ENCODE measurements around the gene FRMD4A. TPM values are rescaled to one million over a fixed set of nuclear protein-coding genes. Genes with fewer than 3 reads are reported as not detected.
A peak's percentile ranks its signal among the peaks of the same experiment; 100 is the strongest.

Gene FRMD4A
- total RNA-seq, 2 donors from 2014 or later: 55.9 to 81.0 TPM

- H3K27ac ChIP-seq: no peak overlapping the region
- H3K27me3 ChIP-seq (replicated peaks; ENCODE audit: insufficient read depth): no peaks in the 10 kb centered on the region
- no peaks in the 10 kb centered on the region for H3K9me3 ChIP-seq
- H3K36me3 ChIP-seq: peaks cover 23% of the 10 kb centered on the region
- peaks cover 0 to 5% of the 10 kb centered on the region in 2 donors for H3K4me1 ChIP-seq (ENCODE audit: control insufficient read depth in 1 of 2, low read depth in 2 of 2)
- TF ChIP-seq, protein P1, sequence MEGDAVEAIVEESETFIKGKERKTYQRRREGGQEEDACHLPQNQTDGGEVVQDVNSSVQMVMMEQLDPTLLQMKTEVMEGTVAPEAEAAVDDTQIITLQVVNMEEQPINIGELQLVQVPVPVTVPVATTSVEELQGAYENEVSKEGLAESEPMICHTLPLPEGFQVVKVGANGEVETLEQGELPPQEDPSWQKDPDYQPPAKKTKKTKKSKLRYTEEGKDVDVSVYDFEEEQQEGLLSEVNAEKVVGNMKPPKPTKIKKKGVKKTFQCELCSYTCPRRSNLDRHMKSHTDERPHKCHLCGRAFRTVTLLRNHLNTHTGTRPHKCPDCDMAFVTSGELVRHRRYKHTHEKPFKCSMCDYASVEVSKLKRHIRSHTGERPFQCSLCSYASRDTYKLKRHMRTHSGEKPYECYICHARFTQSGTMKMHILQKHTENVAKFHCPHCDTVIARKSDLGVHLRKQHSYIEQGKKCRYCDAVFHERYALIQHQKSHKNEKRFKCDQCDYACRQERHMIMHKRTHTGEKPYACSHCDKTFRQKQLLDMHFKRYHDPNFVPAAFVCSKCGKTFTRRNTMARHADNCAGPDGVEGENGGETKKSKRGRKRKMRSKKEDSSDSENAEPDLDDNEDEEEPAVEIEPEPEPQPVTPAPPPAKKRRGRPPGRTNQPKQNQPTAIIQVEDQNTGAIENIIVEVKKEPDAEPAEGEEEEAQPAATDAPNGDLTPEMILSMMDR (IDR thresholded peaks at IDR 0.05): no peak
- DNase-seq (ENCODE audit: low spot score): no peak
- H3K4me3 ChIP-seq: no peak overlapping the region
- peak; percentile 69 for ATAC-seq (ENCODE audit: insufficient number of reproducible peaks, low FRiP score, low read depth)
Observed at GRCh38 chr10:13614530-13615332, 716.0 kb downstream of the FRMD4A start.

DNA sequence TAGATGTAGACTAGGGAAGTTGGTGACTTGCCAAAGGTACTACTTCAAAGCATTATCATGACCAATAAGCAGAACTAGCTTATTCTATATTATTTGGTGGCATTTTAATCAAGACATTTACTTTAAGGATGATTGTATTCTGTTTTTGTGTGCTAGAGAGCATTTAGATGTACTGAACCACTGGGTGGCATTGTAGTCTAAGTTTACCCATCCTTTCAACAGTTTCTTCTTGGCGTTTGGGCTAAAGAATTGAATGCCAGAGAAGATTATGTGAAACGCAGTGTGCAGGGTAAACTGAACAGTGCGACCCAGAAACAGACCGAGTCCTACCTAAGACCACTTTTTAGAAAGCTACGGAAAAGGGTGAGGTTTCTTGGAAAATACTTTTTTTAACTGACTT, 717.2 kb downstream of the FRMD4A start:
- peaks cover 0 to 5% of the 10 kb centered on the region in 2 donors for H3K4me1 ChIP-seq (ENCODE audit: control insufficient read depth in 1 of 2, low read depth in 2 of 2)
- H3K27me3 ChIP-seq (replicated peaks; ENCODE audit: insufficient read depth): no peaks in the 10 kb centered on the region
- TF ChIP-seq, protein P1 (IDR thresholded peaks at IDR 0.05): peak; percentile 21
- H3K9me3 ChIP-seq: no peaks in the 10 kb centered on the region
- H3K4me3 ChIP-seq: no peak overlapping the region
- peaks cover 27% of the 10 kb centered on the region for H3K36me3 ChIP-seq
- no peak overlapping the region for H3K27ac ChIP-seq
- DNase-seq (ENCODE audit: low spot score) (no peak), ATAC-seq (ENCODE audit: insufficient number of reproducible peaks, low FRiP score, low read depth) (no peak)

- Histone ChIP-seq H3K36me3 (peaks cover 27% of the 10 kb centered on the region), H3K4me1 (ENCODE audit: control insufficient read depth in 1 of 2, low read depth in 2 of 2) (peaks cover 0 to 5% of the 10 kb centered on the region in 2 donors), H3K9me3 (no peaks in the 10 kb centered on the region), H3K27ac (no peak overlapping the region), H3K27me3 (replicated peaks; ENCODE audit: insufficient read depth) (no peaks in the 10 kb centered on the region), H3K4me3 (no peak overlapping the region)
- DNase-seq (ENCODE audit: low spot score) (no peak), ATAC-seq (ENCODE audit: insufficient number of reproducible peaks, low FRiP score, low read depth) (no peak)
- TF ChIP-seq, protein P1 (IDR thresholded peaks at IDR 0.05): no peak
Observed at GRCh38 chr10:13612654-13613373, 717.9 kb downstream of the FRMD4A start.

DNA sequence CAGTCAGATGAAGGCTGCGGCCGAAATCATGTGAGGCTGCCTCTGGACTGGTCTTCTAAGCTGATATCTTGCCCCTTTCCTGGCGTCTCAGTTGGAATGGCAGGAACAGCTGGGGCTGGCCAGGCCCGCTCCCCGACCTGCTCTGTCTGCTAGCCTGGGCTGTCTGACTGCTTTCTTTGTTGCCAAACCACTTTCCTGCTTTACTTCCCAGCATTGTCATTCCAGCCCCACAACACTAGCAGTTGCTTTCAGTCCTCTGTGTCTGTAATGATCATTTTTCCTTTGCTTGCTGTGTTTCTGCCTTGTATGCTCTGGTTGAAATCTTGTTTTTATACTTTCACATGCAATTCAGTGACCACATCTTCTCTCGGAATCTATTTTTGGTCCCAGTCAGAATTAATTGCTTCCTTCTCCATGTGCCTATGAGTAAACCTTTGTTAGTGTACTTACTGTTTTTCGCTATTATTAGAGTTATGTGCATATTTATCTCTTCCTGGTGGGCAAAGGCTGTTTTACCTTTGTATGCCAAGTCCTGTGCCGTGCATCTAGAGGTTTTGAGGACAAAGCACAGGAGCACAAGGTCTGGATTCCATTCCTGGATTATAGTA, 722.4 kb downstream of the FRMD4A start:
- DNase-seq (ENCODE audit: low spot score): no peak
- ATAC-seq (ENCODE audit: insufficient number of reproducible peaks, low FRiP score, low read depth): no peak
- no peaks in the 10 kb centered on the region for H3K27me3 ChIP-seq (replicated peaks; ENCODE audit: insufficient read depth)
- no peak overlapping the region for H3K27ac ChIP-seq
- peaks cover 20% of the 10 kb centered on the region for H3K36me3 ChIP-seq
- H3K4me1 ChIP-seq (ENCODE audit: control insufficient read depth in 1 of 2, low read depth in 2 of 2): no peaks in the 10 kb centered on the region
- TF ChIP-seq, protein P1 (IDR thresholded peaks at IDR 0.05): no peak
- no peak overlapping the region for H3K4me3 ChIP-seq
- H3K9me3 ChIP-seq: no peaks in the 10 kb centered on the region
